Measurements from ENCODE around the gene NGRN.

GRCh38 chr15:90227816-90228772, 37.4 kb upstream of the NGRN start:
- TF ChIP-seq CTCF (conservative IDR thresholded peaks at IDR 0.05; ENCODE audit: low read depth in 2 of 2) (no peak), ZNF331 (CRISPR knock-in tag; IDR thresholded peaks at IDR 0.05; ENCODE audit: low read depth) (no peak), NANOG (IDR thresholded peaks at IDR 0.05; ENCODE audit: borderline replicate concordance) (no peak), EZH2 (IDR thresholded peaks at IDR 0.05; ENCODE audit: low read depth, unreplicated experiment) (no peak), POLR2AphosphoS5 (IDR thresholded peaks at IDR 0.05; ENCODE audit: low read depth) (no peak), CREB1 (CRISPR knock-in tag; IDR thresholded peaks at IDR 0.05; ENCODE audit: low read depth) (no peak), JUNB (IDR thresholded peaks at IDR 0.05; ENCODE audit: unreplicated experiment) (no peak), EZH2phosphoT487 (IDR thresholded peaks at IDR 0.05; ENCODE audit: unreplicated experiment) (no peak), REST (IDR thresholded peaks at IDR 0.05; ENCODE audit: unreplicated experiment) (no peak), ETS1 (IDR thresholded peaks at IDR 0.05) (no peak), STAT1 (IDR thresholded peaks at IDR 0.05; ENCODE audit: unreplicated experiment) (no peak)
